ENCODE measurements around the gene NCEH1.

The NCEH1 gene

DNA sequence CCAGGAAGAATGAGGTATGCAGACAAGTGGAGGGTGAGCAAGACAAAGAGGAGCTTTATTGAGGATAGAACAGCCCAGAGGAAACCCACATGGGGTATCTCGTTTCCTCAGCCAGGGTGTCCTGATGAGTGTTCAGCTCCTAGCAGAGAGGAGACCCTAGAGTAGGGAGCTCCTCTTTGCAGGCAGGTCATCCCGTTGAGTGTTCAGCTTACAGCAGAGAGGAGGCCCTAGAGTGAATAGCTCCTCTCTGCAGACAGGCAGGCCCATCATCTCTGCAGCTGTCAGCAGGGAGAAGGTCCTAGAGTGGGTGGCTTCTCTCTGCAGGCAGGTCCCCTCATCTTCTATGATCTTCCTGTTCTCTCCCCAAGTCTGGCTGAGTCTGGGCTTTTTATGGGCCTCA, 97.0 kb downstream of the NCEH1 start:
- no peak overlapping the region for H2BK12ac ChIP-seq (ENCODE audit: low read length)
- H3K27me3 ChIP-seq (ENCODE audit: insufficient read depth, low read length), result no peaks in the 10 kb centered on the region
- H3K4me1 ChIP-seq (ENCODE audit: control insufficient read depth in 1 of 2, insufficient read depth in 2 of 2, low read length in 2 of 2), result no peaks in the 10 kb centered on the region
- H4K8ac ChIP-seq (ENCODE audit: low read depth, low read length), result no peak overlapping the region
- H4K91ac ChIP-seq (ENCODE audit: low read depth, low read length), result no peak overlapping the region
- no peak overlapping the region for H3K14ac ChIP-seq (ENCODE audit: low read length)
- no peak overlapping the region for H3K23ac ChIP-seq (ENCODE audit: low read length)
- H2BK5ac ChIP-seq (ENCODE audit: low read depth, low read length, poor library complexity), result no peak overlapping the region
- H4K12ac ChIP-seq (ENCODE audit: low read depth, low read length), result no peak overlapping the region
- H2BK120ac ChIP-seq (ENCODE audit: insufficient read depth, low read length, poor library complexity), result no peak overlapping the region
- H3K18ac ChIP-seq (ENCODE audit: low read length), result no peak overlapping the region
- H3K4ac ChIP-seq (ENCODE audit: low read depth, low read length), result no peak overlapping the region
- H2AFZ ChIP-seq (ENCODE audit: insufficient read depth, low read length, poor library complexity), result no peak overlapping the region
- no peak overlapping the region for H2AK5ac ChIP-seq (ENCODE audit: low read length)
- no peak overlapping the region for H3K4me3 ChIP-seq (ENCODE audit: low read depth, low read length)
- H3K36me3 ChIP-seq (ENCODE audit: control insufficient read depth in 1 of 2, insufficient read depth in 2 of 2, low read length in 2 of 2), result no peaks in the 10 kb centered on the region
- no peaks in the 10 kb centered on the region for H3K79me2 ChIP-seq (ENCODE audit: control insufficient read depth, insufficient read depth, low read length, poor library complexity)
- DNase-seq, result no peak
- H3K4me2 ChIP-seq (ENCODE audit: low read length), result no peak overlapping the region
- peaks cover 3% of the 10 kb centered on the region for H3K9me3 ChIP-seq (ENCODE audit: insufficient read depth, low read depth, low read length)
- no peaks in the 10 kb centered on the region for H3K79me1 ChIP-seq (ENCODE audit: low read length)
- WGBS (ENCODE audit: extremely low coverage, insufficient coverage, insufficient read length), result no CpG with 5 or more reads among the region's 2 CpGs
- H3K9ac ChIP-seq (ENCODE audit: low read length), result no peak overlapping the region
- H3K27ac ChIP-seq (ENCODE audit: low read depth, low read length), result no peak overlapping the region

- no peaks in the 10 kb centered on the region for H3K27me3 ChIP-seq (ENCODE audit: insufficient read depth, low read length)
- H3K4ac ChIP-seq (ENCODE audit: low read depth, low read length), result no peak overlapping the region
- H3K18ac ChIP-seq (ENCODE audit: low read length), result no peak overlapping the region
- no peaks in the 10 kb centered on the region for H3K36me3 ChIP-seq (ENCODE audit: control insufficient read depth in 1 of 2, insufficient read depth in 2 of 2, low read length in 2 of 2)
- H3K4me1 ChIP-seq (ENCODE audit: control insufficient read depth in 1 of 2, insufficient read depth in 2 of 2, low read length in 2 of 2), result no peaks in the 10 kb centered on the region
- no peak overlapping the region for H2BK120ac ChIP-seq (ENCODE audit: insufficient read depth, low read length, poor library complexity)
- H3K79me1 ChIP-seq (ENCODE audit: low read length), result no peaks in the 10 kb centered on the region
- no peak overlapping the region for H3K9ac ChIP-seq (ENCODE audit: low read length)
- H4K91ac ChIP-seq (ENCODE audit: low read depth, low read length), result no peak overlapping the region
- H3K23ac ChIP-seq (ENCODE audit: low read length), result no peak overlapping the region
- no peak overlapping the region for H3K27ac ChIP-seq (ENCODE audit: low read depth, low read length)
- no peak overlapping the region for H2BK5ac ChIP-seq (ENCODE audit: low read depth, low read length, poor library complexity)
- no peak for DNase-seq
- H2BK12ac ChIP-seq (ENCODE audit: low read length), result no peak overlapping the region
- WGBS (ENCODE audit: extremely low coverage, insufficient coverage, insufficient read length), result no CpG with 5 or more reads among the region's 6 CpGs
- no peaks in the 10 kb centered on the region for H3K79me2 ChIP-seq (ENCODE audit: control insufficient read depth, insufficient read depth, low read length, poor library complexity)
- peaks cover 3% of the 10 kb centered on the region for H3K9me3 ChIP-seq (ENCODE audit: insufficient read depth, low read depth, low read length)
- H4K12ac ChIP-seq (ENCODE audit: low read depth, low read length), result no peak overlapping the region
- H4K8ac ChIP-seq (ENCODE audit: low read depth, low read length), result no peak overlapping the region
- no peak overlapping the region for H3K4me2 ChIP-seq (ENCODE audit: low read length)
- H3K4me3 ChIP-seq (ENCODE audit: low read depth, low read length), result no peak overlapping the region
- H2AK5ac ChIP-seq (ENCODE audit: low read length), result no peak overlapping the region
- H2AFZ ChIP-seq (ENCODE audit: insufficient read depth, low read length, poor library complexity), result no peak overlapping the region
- H3K14ac ChIP-seq (ENCODE audit: low read length), result no peak overlapping the region
Observed at GRCh38 chr3:172612871-172613678, 97.8 kb downstream of the NCEH1 start.

- no peaks in the 10 kb centered on the region for H3K79me2 ChIP-seq (ENCODE audit: control insufficient read depth, insufficient read depth, low read length, poor library complexity)
- H3K79me1 ChIP-seq (ENCODE audit: low read length), result no peaks in the 10 kb centered on the region
- H3K36me3 ChIP-seq (ENCODE audit: control insufficient read depth in 1 of 2, insufficient read depth in 2 of 2, low read length in 2 of 2), result no peaks in the 10 kb centered on the region
- H3K9ac ChIP-seq (ENCODE audit: low read length), result no peak overlapping the region
- no peak overlapping the region for H3K18ac ChIP-seq (ENCODE audit: low read length)
- no peak overlapping the region for H3K4me3 ChIP-seq (ENCODE audit: low read depth, low read length)
- no peak overlapping the region for H2BK120ac ChIP-seq (ENCODE audit: insufficient read depth, low read length, poor library complexity)
- H3K4me1 ChIP-seq (ENCODE audit: control insufficient read depth in 1 of 2, insufficient read depth in 2 of 2, low read length in 2 of 2), result no peaks in the 10 kb centered on the region
- no peak overlapping the region for H3K23ac ChIP-seq (ENCODE audit: low read length)
- H2BK5ac ChIP-seq (ENCODE audit: low read depth, low read length, poor library complexity), result no peak overlapping the region
- no peak overlapping the region for H2BK12ac ChIP-seq (ENCODE audit: low read length)
- H4K8ac ChIP-seq (ENCODE audit: low read depth, low read length), result no peak overlapping the region
- H2AFZ ChIP-seq (ENCODE audit: insufficient read depth, low read length, poor library complexity), result no peak overlapping the region
- peaks cover 3% of the 10 kb centered on the region for H3K9me3 ChIP-seq (ENCODE audit: insufficient read depth, low read depth, low read length)
- no CpG with 5 or more reads among the region's 6 CpGs for WGBS (ENCODE audit: extremely low coverage, insufficient coverage, insufficient read length)
- H3K4me2 ChIP-seq (ENCODE audit: low read length), result no peak overlapping the region
- H4K91ac ChIP-seq (ENCODE audit: low read depth, low read length), result no peak overlapping the region
- DNase-seq, result no peak
- no peak overlapping the region for H2AK5ac ChIP-seq (ENCODE audit: low read length)
- H3K27me3 ChIP-seq (ENCODE audit: insufficient read depth, low read length), result no peaks in the 10 kb centered on the region
- H3K14ac ChIP-seq (ENCODE audit: low read length), result no peak overlapping the region
- H3K4ac ChIP-seq (ENCODE audit: low read depth, low read length), result no peak overlapping the region
- no peak overlapping the region for H3K27ac ChIP-seq (ENCODE audit: low read depth, low read length)
- no peak overlapping the region for H4K12ac ChIP-seq (ENCODE audit: low read depth, low read length)
Observed at GRCh38 chr3:172609750-172610149, 101.1 kb downstream of the NCEH1 start.

GRCh38 chr3:172608575-172608974, 102.3 kb downstream of the NCEH1 start:
- Histone ChIP-seq H4K12ac (ENCODE audit: low read depth, low read length) (no peak overlapping the region), H2BK120ac (ENCODE audit: insufficient read depth, low read length, poor library complexity) (no peak overlapping the region), H3K18ac (ENCODE audit: low read length) (no peak overlapping the region), H3K27ac (ENCODE audit: low read depth, low read length) (no peak overlapping the region), H4K8ac (ENCODE audit: low read depth, low read length) (no peak overlapping the region), H3K79me2 (ENCODE audit: control insufficient read depth, insufficient read depth, low read length, poor library complexity) (no peaks in the 10 kb centered on the region), H3K4me3 (ENCODE audit: low read depth, low read length) (no peak overlapping the region), H3K36me3 (ENCODE audit: control insufficient read depth in 1 of 2, insufficient read depth in 2 of 2, low read length in 2 of 2) (no peaks in the 10 kb centered on the region), H2BK12ac (ENCODE audit: low read length) (no peak overlapping the region), H3K27me3 (ENCODE audit: insufficient read depth, low read length) (no peaks in the 10 kb centered on the region), H3K23ac (ENCODE audit: low read length) (no peak overlapping the region), H2AK5ac (ENCODE audit: low read length) (no peak overlapping the region), H3K4ac (ENCODE audit: low read depth, low read length) (no peak overlapping the region), H2BK5ac (ENCODE audit: low read depth, low read length, poor library complexity) (no peak overlapping the region), H3K79me1 (ENCODE audit: low read length) (no peaks in the 10 kb centered on the region), H3K9me3 (ENCODE audit: insufficient read depth, low read depth, low read length) (no peaks in the 10 kb centered on the region), H2AFZ (ENCODE audit: insufficient read depth, low read length, poor library complexity) (no peak overlapping the region), H3K9ac (ENCODE audit: low read length) (no peak overlapping the region), H3K4me2 (ENCODE audit: low read length) (no peak overlapping the region), H4K91ac (ENCODE audit: low read depth, low read length) (no peak overlapping the region), H3K4me1 (ENCODE audit: control insufficient read depth in 1 of 2, insufficient read depth in 2 of 2, low read length in 2 of 2) (no peaks in the 10 kb centered on the region), H3K14ac (ENCODE audit: low read length) (no peak overlapping the region)
- WGBS (ENCODE audit: extremely low coverage, insufficient coverage, insufficient read length), result no CpG with 5 or more reads among the region's 2 CpGs
- DNase-seq, result no peak
